Activated naive CD4-positive, alpha-beta T cell treated with anti-CD3 and anti-CD28 coated beads, Interleukin-2, amount 50 U/mL, for 16 hours (primary cell): ENCODE data around the gene DMXL1.
"Not testable (repeated sequence)": the region's sequence is repeated elsewhere in the genome, so short reads cannot be mapped to it uniquely, and the experiment has no call there.

Experiments used
- DNase-seq: peaks from one replicate; pipeline ENCODE4 v3.0.0-alpha.2; 2020

DMXL1 gene

GRCh38 chr5:119071561-119071995 lies 691 bp downstream of the DMXL1 start:
- no peak for DNase-seq

- DNase-seq: no peak
Measured at GRCh38 chr5:119072496-119072895, 1.6 kb downstream of the DMXL1 start.

GRCh38 chr5:119073746-119074337 lies 3.0 kb downstream of the DMXL1 start:
- DNase-seq: not testable (repeated sequence)

DNA sequence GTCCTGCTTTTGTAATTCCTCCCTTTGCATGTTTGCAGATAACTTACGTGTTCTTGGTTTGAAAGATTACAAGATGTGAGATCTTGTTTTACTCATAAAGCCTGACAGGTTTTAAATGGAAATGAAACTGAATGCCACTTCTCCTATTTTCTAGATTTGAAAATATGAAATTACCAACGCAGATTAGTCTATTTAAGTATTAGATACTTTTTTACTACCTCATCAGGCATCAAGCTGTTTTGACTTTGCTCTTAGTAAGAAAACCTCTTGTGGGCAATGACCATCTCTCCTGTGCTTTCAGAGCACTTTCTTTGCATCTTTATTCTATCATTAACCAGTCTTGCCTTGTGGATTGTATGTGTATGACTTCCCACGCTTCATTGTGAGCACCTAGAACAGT lies 3.5 kb downstream of the DMXL1 start:
- DNase-seq: no peak

DNA sequence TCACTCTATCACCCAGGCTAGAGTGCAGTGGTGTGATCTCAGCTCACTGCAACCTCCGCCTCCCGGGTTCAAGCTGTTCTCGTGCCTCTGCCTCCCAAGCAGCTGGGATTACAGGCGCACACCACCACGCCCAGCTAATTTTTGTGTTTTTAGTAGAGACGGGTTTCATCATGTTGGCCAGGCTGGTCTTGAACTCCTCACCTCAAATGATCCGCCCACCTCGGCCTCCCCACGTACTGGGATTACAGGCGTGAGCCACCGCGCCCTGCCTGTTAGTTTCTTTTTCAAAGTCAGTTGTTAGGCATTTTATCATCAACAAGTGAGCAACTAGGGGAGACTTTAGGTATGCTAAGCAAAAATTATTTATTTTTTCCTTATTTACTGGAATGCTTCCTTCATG lies 4.4 kb downstream of the DMXL1 start:
- peak; percentile 20 for DNase-seq

DNA sequence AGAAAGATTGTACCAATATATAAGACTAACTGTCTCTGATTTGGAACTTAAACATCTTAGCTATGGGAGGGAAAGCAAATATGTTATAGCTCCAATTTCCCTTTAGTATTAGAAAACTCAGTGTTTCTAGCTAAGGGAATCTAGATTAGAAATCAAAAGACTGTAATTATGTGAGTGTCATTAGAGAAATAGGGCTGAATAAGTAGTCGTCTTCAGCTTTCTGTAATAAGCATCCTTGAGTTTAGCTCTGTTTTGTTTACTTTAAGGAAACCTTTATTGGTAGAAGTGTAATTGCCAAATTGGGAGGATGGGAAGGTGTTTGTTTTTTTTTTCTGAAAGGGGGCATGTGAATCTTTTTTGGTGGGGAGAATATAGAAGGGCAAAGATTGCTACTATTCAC lies 5.2 kb downstream of the DMXL1 start:
- no peak for DNase-seq

DNA sequence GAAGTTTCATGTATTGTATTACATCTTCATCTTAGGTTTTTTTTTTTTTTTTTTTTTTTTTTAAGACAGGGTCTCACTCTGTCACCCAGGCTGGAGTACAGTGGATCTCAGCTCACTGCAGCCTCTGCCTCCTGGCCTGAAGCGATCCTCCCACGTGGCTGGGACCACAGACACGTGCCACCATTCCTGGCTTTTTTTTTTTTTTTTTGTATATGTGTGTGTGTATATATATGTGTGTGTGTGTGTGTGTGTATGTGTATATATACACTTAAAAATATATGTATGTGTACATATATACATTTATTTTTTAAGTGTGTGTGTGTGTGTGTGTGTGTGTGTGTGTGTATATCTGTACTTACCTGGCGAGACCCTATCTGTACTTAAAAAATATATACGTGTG lies 6.6 kb downstream of the DMXL1 start:
- no peak for DNase-seq

DNA sequence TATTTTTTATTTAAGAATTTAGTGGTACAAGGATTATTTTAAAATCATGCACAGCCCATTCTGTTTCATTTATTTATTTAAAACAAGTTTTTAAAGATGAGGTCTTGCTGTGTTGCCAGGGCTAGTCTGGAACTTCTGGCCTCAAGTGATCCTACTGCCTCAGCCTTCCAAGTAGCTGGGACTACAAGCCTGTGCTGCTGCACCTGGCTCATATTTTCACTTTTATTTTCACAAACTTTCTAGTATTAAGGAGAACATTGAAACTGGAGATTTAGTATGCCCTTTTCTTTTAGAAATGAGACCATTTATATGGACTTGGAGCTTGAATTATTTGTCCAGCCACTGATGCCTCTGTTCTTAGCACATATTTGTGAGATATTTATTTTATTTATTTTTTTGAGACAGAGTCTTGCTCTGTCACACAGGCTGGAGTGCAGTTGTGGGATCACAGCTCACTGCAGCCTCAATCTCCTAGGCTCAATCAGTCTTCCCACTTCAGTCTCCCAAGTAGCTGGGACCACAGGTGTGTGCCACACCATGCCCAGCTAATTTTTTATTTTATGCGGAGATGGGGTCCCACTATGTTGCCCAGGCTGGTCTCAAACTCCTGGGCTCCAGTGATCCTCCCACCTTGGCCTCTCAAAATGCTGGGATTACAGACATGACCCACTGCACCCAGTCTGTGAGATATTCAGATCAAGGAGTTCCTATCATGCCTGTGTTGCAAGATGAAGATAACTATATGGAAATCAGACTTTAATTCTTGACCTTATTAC lies 7.4 kb downstream of the DMXL1 start:
- DNase-seq: no peak

DNA sequence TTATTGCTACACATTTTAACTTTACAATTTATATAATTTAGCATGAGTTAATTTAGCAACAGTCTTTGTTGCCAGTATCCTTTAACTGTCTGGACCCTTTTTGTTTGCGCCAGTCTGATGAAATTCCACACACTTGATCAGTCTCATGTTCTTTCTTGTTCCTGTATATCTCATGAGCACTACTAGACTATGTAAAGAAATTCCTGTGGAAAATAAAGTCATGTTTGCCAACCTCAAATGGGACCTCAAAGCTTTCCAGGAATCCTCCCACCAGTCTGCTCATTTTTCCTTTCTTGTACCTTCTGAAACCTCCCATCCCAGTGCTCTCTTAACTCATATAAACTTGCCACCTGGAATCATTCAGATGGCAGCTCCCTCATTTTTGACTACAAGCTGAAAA lies 8.0 kb downstream of the DMXL1 start:
- no peak for DNase-seq

GRCh38 chr5:119079318-119079921 lies 8.5 kb downstream of the DMXL1 start:
- DNase-seq: peak; percentile 59

DNA sequence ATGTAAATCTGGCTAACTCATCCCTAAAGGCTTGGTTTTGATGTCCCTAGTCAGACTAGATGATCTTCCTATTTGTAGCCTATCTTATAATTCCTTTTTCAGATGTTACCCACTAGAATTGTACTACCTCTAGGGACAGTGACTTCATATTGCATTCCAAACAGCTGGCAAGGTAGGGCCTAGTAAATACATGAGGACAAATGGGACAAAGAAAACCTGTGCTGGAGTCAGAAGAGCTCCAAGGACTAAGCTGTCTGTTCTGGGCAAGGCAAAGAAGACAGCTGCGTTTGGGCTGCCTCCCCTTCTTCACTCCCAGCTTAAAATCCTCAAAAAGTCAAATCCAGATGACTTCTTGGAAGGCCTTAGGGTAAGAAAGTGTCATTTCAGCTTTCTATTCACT lies 10.0 kb downstream of the DMXL1 start:
- DNase-seq: no peak

GRCh38 chr5:119082691-119083090 lies 11.8 kb downstream of the DMXL1 start:
- no peak for DNase-seq

DNA sequence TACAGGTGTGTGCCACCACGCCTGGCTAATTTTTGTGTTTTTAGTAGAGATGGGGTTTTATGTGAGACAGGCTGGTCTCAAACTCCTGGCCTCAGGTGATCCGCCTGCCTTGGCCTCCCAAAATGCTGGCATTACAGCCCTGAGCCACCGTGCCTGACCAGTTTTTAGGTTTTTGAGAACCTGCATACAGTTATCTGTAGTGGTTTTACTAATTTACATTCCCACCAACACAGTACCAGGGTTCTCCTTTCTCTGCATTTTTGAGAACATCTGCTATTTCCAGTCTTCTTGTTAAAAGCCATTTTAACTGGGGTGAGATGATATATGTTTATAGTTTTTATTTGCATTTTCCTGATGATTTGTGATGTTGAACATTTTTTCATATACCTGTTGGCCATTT lies 12.8 kb downstream of the DMXL1 start:
- DNase-seq: no peak

DNA sequence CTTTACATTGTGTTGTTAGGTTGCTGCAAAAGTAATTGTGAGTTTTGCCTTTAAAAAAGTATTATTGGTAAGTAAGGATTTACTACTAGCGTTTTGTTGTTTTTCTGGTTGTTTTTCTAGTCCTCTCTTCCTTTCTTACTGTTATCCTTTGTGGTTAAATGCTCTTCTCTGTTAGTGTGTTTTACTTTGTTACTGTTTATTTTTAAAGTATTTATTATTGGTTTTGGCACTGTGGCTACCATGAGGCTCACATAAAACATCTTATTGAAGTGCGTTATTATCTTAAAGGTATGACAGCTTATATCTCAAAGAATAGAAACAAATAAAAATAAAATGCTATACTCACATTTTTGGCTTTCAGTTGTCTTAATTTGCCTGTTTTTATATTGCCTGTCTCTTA lies 17.6 kb downstream of the DMXL1 start:
- DNase-seq: no peak

- DNase-seq: no peak
Measured at GRCh38 chr5:119095611-119096010, 24.7 kb downstream of the DMXL1 start.

- no peak for DNase-seq
Measured at GRCh38 chr5:119105971-119106370, 35.1 kb downstream of the DMXL1 start.

- DNase-seq: no peak
Measured at GRCh38 chr5:119112151-119112550, 41.3 kb downstream of the DMXL1 start.

GRCh38 chr5:119117237-119117636 lies 46.4 kb downstream of the DMXL1 start:
- no peak for DNase-seq

- DNase-seq: no peak
Measured at GRCh38 chr5:119118000-119118399, 47.1 kb downstream of the DMXL1 start.

GRCh38 chr5:119120893-119121292 lies 50.0 kb downstream of the DMXL1 start:
- no peak for DNase-seq

GRCh38 chr5:119122474-119122873 lies 51.6 kb downstream of the DMXL1 start:
- DNase-seq: not testable (repeated sequence)

GRCh38 chr5:119123280-119123679 lies 52.4 kb downstream of the DMXL1 start:
- no peak for DNase-seq

GRCh38 chr5:119129770-119130169 lies 58.9 kb downstream of the DMXL1 start:
- no peak for DNase-seq
